Measurements from ENCODE around the gene RBM38. TPM values are rescaled to one million over a fixed set of nuclear protein-coding genes. Genes with fewer than 3 reads are reported as not detected.

RBM38 gene
- total RNA-seq, 1 donor from 2014 or later: 16.9 TPM

GRCh38 chr20:57450419-57450818, 59.2 kb downstream of the RBM38 start:
- DNase-seq (ENCODE audit: low spot score): no peak

- no peak for DNase-seq (ENCODE audit: low spot score)
These were observed 59.7 kb downstream of the RBM38 start for GRCh38 chr20:57450931-57451330.

GRCh38 chr20:57451431-57451794, 60.2 kb downstream of the RBM38 start:
- DNase-seq (ENCODE audit: low spot score): no peak

DNA sequence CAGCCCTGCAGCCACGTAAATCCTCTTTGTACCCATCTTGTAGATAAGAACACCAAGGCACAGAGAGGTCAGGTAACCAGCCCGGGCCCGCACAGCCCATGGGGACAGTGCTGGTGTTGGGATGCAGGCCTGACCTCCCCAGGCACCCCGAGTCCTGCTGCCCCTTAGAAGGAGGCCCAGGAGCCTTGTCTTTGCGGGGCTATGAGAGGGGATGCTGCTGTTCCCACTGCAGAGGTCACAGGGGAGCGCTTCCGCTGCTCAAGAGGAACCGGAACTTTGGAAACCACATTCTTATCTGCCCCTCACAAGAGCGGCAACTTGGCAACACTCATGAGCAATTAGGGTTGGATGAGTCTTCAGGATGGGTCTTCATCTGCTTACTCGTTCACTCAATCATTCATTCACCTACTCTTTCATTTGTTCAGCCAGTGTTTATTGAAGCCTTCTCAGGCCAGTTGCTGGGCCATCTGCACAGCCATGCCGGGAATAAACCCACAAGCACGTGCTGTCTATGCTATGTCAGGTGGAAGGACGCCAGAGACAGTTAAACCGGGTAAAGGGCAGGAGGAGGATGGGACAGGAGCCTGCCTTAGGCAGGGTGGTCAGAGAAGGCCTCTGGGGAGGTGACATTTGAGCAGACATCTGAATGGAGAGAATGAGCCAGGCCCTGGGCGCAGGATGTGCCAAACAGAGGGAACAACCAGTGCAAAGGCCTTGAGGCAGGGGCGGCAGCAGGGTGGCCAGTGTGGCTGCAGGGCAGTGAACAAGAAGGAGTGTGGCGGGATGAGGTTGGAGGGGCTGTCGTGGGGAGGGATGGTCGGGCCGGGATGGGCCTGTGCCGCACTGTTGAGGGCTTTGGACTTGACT, 60.8 kb downstream of the RBM38 start:
- no peak for DNase-seq (ENCODE audit: low spot score)

- DNase-seq (ENCODE audit: low spot score): no peak
These were observed 64.2 kb downstream of the RBM38 start for GRCh38 chr20:57455386-57455785.

DNA sequence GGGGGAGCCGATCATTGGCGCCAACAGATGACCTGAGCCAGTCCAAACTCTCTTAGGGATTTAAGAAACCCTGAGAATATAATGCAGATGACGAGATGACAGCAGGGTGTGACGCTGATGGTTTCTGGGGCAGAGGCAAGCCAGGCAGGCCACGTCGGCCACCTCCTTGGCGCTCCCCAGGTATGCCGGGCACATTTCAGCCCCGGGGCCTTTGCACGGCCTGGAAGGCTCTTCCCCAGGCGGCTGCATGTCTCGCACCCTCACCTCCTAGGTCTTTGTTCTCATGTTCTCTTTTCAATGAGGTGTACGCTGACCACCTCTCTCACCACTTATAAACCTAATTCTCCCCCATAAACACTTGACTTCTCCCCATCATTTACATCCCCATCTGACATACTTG, 64.9 kb downstream of the RBM38 start:
- DNase-seq (ENCODE audit: low spot score): no peak

DNA sequence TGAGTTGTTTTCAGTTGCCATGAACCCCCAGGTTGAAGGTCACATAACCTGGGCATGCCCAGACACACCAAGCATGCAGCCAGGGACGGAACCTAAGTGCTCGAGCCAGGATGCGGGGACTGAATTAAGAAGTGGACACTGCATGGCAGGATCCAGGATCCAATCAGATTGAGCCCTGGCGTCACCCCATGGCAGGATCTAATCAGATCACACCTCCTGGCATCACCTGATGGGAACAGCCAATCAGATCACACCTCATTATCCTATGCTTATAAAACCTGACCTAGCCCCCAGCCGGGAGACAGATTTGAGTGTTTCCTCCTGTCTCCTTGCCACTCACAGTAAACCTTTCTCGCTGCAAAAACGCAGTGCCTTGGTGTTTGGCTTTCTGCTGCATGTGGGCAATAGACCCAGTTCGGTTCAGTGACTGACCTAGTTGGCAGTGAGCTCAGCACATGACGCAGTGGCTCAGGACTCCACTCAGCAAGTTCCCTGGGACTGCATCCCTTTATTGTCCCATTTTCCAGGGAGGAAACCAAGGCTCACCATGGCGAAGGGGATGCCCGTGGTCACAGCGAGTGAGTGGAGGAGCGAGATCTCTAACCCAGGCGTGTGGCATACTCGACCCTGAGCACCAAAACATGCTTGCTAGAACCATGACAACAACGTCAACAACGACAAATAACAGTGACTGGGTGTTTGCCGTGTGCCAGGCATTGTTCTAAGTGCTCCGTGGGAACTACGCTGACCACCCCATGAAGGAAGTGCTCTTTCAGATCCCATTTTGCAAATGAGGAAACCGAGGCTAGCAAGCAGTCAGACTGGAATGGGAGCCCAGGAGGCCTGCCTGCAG, 66.3 kb downstream of the RBM38 start:
- DNase-seq (ENCODE audit: low spot score): no peak

DNA sequence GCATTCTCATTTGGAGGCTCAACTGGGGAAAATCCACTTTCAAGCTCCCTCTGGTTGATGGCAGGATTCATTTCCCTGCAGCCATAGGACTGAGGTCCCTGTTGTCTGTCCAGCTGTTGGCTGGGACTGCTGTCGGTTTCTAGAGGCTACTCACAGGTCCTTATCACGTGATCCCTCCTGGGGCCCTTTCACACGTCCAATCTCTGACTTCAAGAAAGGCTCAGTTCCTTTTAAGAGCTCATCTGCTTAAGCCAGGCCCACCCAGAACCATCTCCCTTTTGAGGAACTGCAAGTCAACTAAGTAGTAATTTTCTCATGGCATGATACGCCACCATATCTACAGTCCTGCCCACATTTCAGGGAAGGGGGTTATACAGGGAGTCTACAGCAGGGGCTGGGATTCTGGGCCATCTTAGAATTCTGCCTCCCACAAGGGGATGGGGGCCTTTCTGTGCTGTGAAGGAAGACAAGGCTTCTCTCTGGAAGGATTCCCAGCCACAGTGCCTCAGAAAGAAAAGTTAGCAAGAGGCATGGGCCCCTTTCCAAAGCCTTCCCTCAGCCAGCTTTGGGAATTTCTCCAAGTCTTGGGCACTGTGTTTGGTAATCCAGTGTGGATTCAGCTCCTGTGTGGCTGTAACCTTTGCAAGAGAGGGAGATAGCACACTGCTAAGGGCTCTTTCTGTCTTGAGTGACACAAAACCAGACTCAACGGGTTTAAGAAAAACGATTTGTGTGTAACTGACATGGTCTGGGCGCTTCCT, 67.4 kb downstream of the RBM38 start:
- DNase-seq (ENCODE audit: low spot score): no peak

Other genes with a start within 250 kb of the RBM38 start
- 0.16 TPM for gene BMP7, start 124.8 kb upstream of the RBM38 start, total RNA-seq
- not detected for gene SPO11, start 61.6 kb upstream of the RBM38 start, total RNA-seq
- 18.0 TPM for gene RAE1, start 40.1 kb upstream of the RBM38 start, total RNA-seq
- gene CTCFL, start 133.7 kb downstream of the RBM38 start, total RNA-seq: 0.16 TPM
- 331 TPM for gene PCK1, start 169.7 kb downstream of the RBM38 start, total RNA-seq
- gene ZBP1, start 229.0 kb downstream of the RBM38 start, total RNA-seq: 0.26 TPM

Measured in mesenteric fat pad (tissue), 1 donor.